ENCODE results near the gene MROH2A.

The MROH2A gene

DNA sequence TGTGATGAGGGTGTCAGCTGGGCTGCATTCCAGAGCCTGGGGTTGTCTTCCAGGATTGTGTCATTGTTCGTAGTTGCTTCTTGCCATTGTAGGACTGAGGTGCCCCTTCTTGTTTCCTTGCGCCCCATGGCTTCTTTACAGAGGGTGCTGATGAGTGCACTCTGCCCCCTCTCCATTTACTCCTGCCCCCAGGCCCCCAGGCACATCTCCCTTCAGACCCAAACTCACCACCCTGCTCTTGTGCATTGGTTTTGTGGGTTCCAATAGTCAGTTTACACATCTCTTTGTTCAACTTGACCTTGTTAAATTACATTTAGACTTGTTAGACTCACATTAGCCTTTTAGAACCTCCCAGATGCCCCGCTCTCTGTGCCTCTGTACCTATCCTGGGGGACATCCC lies 43.1 kb downstream of the MROH2A start:
- no peak overlapping the region for H3K4me2 ChIP-seq (ENCODE audit: low read depth, low read length, poor library complexity, severe bottlenecking)
- TF ChIP-seq, protein P1, sequence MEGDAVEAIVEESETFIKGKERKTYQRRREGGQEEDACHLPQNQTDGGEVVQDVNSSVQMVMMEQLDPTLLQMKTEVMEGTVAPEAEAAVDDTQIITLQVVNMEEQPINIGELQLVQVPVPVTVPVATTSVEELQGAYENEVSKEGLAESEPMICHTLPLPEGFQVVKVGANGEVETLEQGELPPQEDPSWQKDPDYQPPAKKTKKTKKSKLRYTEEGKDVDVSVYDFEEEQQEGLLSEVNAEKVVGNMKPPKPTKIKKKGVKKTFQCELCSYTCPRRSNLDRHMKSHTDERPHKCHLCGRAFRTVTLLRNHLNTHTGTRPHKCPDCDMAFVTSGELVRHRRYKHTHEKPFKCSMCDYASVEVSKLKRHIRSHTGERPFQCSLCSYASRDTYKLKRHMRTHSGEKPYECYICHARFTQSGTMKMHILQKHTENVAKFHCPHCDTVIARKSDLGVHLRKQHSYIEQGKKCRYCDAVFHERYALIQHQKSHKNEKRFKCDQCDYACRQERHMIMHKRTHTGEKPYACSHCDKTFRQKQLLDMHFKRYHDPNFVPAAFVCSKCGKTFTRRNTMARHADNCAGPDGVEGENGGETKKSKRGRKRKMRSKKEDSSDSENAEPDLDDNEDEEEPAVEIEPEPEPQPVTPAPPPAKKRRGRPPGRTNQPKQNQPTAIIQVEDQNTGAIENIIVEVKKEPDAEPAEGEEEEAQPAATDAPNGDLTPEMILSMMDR (conservative IDR thresholded peaks at IDR 0.05; ENCODE audit: low read length) = no peak
- TF ChIP-seq EZH2phosphoT487 (IDR thresholded peaks at IDR 0.05; ENCODE audit: borderline replicate concordance) = no peak
- no peak overlapping the region for H3K4me3 ChIP-seq (ENCODE audit: low read length, poor library complexity, severe bottlenecking)
- H3K4me1 ChIP-seq (ENCODE audit: insufficient read depth, low read length, poor library complexity, severe bottlenecking) = no peaks in the 10 kb centered on the region
- H3K79me2 ChIP-seq (ENCODE audit: insufficient read depth, low read length) = no peaks in the 10 kb centered on the region
- no peaks in the 10 kb centered on the region for H3F3A ChIP-seq (ENCODE audit: low read depth)
- no peaks in the 10 kb centered on the region for H3K27me3 ChIP-seq (ENCODE audit: insufficient read depth, low read length, poor library complexity, severe bottlenecking)
- H4K20me1 ChIP-seq (ENCODE audit: insufficient read depth, low read length, poor library complexity, severe bottlenecking) = no peaks in the 10 kb centered on the region
- no peak overlapping the region for H2AFZ ChIP-seq (ENCODE audit: low read length)
- H3K9me3 ChIP-seq (ENCODE audit: insufficient read depth, low read depth, low read length) = no peaks in the 10 kb centered on the region
- no peaks in the 10 kb centered on the region for H3K9me2 ChIP-seq (replicated peaks; ENCODE audit: low read depth, low read length)
- H3K36me3 ChIP-seq (ENCODE audit: insufficient read depth, low read length) = no peaks in the 10 kb centered on the region
- H3K9ac ChIP-seq (ENCODE audit: low read depth, low read length, poor library complexity, severe bottlenecking) = no peak overlapping the region

- Histone ChIP-seq H2AFZ (ENCODE audit: low read length) (no peak overlapping the region), H3K4me1 (ENCODE audit: insufficient read depth, low read length, poor library complexity, severe bottlenecking) (no peaks in the 10 kb centered on the region), H3K4me3 (ENCODE audit: low read length, poor library complexity, severe bottlenecking) (no peak overlapping the region), H3K27me3 (ENCODE audit: insufficient read depth, low read length, poor library complexity, severe bottlenecking) (no peaks in the 10 kb centered on the region), H3K9me3 (ENCODE audit: insufficient read depth, low read depth, low read length) (no peaks in the 10 kb centered on the region), H3K36me3 (ENCODE audit: insufficient read depth, low read length) (no peaks in the 10 kb centered on the region), H3K4me2 (ENCODE audit: low read depth, low read length, poor library complexity, severe bottlenecking) (no peak overlapping the region), H3K79me2 (ENCODE audit: insufficient read depth, low read length) (no peaks in the 10 kb centered on the region), H3K9ac (ENCODE audit: low read depth, low read length, poor library complexity, severe bottlenecking) (no peak overlapping the region), H3F3A (ENCODE audit: low read depth) (no peaks in the 10 kb centered on the region), H3K9me2 (replicated peaks; ENCODE audit: low read depth, low read length) (no peaks in the 10 kb centered on the region), H4K20me1 (ENCODE audit: insufficient read depth, low read length, poor library complexity, severe bottlenecking) (no peaks in the 10 kb centered on the region)
- TF ChIP-seq, protein P1 (conservative IDR thresholded peaks at IDR 0.05; ENCODE audit: low read length) = no peak
- TF ChIP-seq EZH2phosphoT487 (IDR thresholded peaks at IDR 0.05; ENCODE audit: borderline replicate concordance) = no peak
Observed at GRCh38 chr2:233821709-233822100, 43.6 kb downstream of the MROH2A start.

DNA sequence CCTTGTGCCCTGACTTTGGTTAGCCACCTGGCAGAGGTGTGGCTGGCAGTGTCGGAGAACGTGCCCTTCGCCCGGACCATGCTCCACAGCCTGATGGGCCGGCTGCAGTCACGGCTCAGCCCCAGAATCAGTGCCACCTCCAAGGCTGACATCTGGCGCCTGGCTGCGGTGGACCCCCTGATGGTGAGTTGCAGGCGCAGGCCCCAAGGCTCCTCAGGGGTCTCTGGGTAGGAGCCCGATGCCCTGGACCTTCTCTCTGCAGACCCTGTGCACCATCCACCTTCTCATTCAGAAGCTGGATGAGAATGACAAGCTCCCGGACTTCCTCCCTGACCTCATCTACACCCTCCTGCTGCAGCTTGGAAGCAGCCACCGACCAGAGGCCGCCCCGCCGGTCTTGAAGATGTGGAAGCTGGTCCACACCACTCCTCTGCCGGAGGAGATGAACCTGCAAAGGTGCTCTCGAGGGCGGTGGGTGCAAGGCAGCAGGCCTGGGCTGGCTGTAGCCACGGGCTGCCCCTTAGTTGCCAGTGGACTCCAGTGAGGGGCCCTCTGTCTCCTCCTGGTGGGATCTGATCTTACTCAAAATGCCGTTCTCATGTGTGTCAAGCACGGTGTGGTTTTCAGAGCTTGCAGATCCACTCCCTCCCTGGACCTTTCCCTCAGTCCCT lies 44.1 kb downstream of the MROH2A start:
- no peaks in the 10 kb centered on the region for H4K20me1 ChIP-seq (ENCODE audit: insufficient read depth, low read length, poor library complexity, severe bottlenecking)
- H3K36me3 ChIP-seq (ENCODE audit: insufficient read depth, low read length) = no peaks in the 10 kb centered on the region
- H3K9me3 ChIP-seq (ENCODE audit: insufficient read depth, low read depth, low read length) = no peaks in the 10 kb centered on the region
- no peak overlapping the region for H2AFZ ChIP-seq (ENCODE audit: low read length)
- H3K4me2 ChIP-seq (ENCODE audit: low read depth, low read length, poor library complexity, severe bottlenecking) = no peak overlapping the region
- no peak overlapping the region for H3K9ac ChIP-seq (ENCODE audit: low read depth, low read length, poor library complexity, severe bottlenecking)
- H3K4me1 ChIP-seq (ENCODE audit: insufficient read depth, low read length, poor library complexity, severe bottlenecking) = no peaks in the 10 kb centered on the region
- no peak for TF ChIP-seq EZH2phosphoT487 (IDR thresholded peaks at IDR 0.05; ENCODE audit: borderline replicate concordance)
- TF ChIP-seq, protein P1 (conservative IDR thresholded peaks at IDR 0.05; ENCODE audit: low read length) = no peak
- H3K9me2 ChIP-seq (replicated peaks; ENCODE audit: low read depth, low read length) = no peaks in the 10 kb centered on the region
- no peaks in the 10 kb centered on the region for H3F3A ChIP-seq (ENCODE audit: low read depth)
- no peak overlapping the region for H3K4me3 ChIP-seq (ENCODE audit: low read length, poor library complexity, severe bottlenecking)
- H3K27me3 ChIP-seq (ENCODE audit: insufficient read depth, low read length, poor library complexity, severe bottlenecking) = no peaks in the 10 kb centered on the region
- no peaks in the 10 kb centered on the region for H3K79me2 ChIP-seq (ENCODE audit: insufficient read depth, low read length)
